Stimulated activated CD8-positive, alpha-beta memory T cell treated with anti-CD3 and anti-CD28 coated beads, Interleukin-7, amount 100 ng/mL, for 24 hours (primary cell): Measurements from ENCODE around the gene GRIK4.
"Not testable (repeated sequence)": the region's sequence is repeated elsewhere in the genome, so short reads cannot be mapped to it uniquely, and the experiment has no call there.

ENCODE experiments used
- DNase-seq: peaks from one replicate; pipeline ENCODE4 v3.0.0-alpha.2; 2020; ENCODE audit warnings: low read depth

The GRIK4 gene

GRCh38 chr11:120577041-120577440 lies 65.5 kb downstream of the GRIK4 start:
- DNase-seq, result no peak

DNA sequence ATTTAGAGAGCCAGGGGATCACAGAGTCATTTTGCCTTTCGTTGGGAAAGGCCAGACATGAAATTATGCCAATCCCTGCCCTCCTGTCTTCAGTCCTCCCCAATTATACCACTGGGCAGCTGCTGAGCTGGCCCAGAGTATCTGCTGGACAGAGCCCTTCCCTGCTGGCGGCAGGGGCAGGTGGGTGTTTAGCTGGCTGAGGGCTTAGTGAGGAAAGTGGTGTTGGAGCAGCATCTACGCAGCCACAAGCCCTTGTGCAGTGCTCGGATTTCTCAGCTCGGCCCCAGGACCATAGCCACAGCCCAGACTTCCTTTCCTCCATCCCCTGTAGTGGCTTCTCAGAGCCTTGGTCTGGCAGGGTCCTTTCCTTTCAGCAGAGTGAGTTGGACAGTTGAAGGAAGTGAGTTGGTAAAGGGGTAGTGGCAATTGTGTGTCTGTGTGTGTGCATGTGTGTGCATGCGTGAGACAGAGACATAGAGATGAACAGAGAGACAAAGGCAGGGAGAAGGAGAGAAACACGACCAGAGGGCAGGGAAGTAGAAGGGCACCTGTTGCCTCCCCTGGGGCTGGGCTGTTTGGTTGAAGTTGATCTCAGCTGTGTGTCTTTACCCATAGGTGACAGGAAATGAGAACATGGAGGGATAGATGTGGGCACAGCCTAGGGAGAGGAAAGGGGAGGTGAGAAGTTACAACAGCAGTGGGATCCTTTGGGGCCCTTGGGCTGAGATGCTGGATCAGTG lies 66.2 kb downstream of the GRIK4 start:
- no peak for DNase-seq

DNA sequence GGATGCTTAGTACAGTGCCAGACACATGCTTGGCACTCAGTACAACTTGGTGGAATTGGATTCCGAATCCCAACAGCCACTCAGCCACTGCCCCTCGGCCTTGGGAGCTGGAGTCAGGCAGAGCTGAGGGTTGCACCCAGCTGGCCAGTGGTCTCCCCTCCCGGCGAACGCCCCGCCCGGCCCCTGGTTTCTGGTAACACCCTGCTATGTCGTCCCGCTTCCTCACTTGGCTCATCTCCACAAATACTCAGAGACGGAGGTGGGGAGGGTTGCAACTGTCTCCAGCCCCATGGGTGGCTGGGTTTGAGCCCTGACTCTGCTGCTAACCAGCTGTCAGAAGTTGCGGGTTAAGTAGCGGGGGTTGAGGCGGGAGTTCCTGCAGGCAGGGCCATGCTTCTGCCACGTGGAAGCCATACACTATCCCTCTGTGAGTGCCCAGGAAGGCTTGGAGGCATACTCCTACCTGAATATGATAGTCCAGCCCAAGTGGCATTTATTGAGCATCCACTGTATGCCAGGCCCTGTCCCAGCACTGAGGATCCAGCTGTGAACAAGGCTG lies 67.1 kb downstream of the GRIK4 start:
- DNase-seq, result no peak

GRCh38 chr11:120579611-120580031 lies 68.1 kb downstream of the GRIK4 start:
- no peak for DNase-seq

GRCh38 chr11:120581313-120581712 lies 69.8 kb downstream of the GRIK4 start:
- DNase-seq, result no peak

- DNase-seq, result not testable (repeated sequence)
Measured at GRCh38 chr11:120582535-120582934, 71.0 kb downstream of the GRIK4 start.

- no peak for DNase-seq
Measured at GRCh38 chr11:120586072-120586471, 74.5 kb downstream of the GRIK4 start.

GRCh38 chr11:120586728-120587127 lies 75.2 kb downstream of the GRIK4 start:
- DNase-seq, result no peak

- no peak for DNase-seq
Measured at GRCh38 chr11:120587299-120587698, 75.8 kb downstream of the GRIK4 start.

- no peak for DNase-seq
Measured at GRCh38 chr11:120589376-120589775, 77.8 kb downstream of the GRIK4 start.

GRCh38 chr11:120590472-120590871 lies 78.9 kb downstream of the GRIK4 start:
- no peak for DNase-seq

GRCh38 chr11:120594746-120595145 lies 83.2 kb downstream of the GRIK4 start:
- no peak for DNase-seq

- DNase-seq, result no peak
Measured at GRCh38 chr11:120595557-120595956, 84.0 kb downstream of the GRIK4 start.

GRCh38 chr11:120597250-120598215 lies 86.0 kb downstream of the GRIK4 start:
- DNase-seq, result no peak

DNA sequence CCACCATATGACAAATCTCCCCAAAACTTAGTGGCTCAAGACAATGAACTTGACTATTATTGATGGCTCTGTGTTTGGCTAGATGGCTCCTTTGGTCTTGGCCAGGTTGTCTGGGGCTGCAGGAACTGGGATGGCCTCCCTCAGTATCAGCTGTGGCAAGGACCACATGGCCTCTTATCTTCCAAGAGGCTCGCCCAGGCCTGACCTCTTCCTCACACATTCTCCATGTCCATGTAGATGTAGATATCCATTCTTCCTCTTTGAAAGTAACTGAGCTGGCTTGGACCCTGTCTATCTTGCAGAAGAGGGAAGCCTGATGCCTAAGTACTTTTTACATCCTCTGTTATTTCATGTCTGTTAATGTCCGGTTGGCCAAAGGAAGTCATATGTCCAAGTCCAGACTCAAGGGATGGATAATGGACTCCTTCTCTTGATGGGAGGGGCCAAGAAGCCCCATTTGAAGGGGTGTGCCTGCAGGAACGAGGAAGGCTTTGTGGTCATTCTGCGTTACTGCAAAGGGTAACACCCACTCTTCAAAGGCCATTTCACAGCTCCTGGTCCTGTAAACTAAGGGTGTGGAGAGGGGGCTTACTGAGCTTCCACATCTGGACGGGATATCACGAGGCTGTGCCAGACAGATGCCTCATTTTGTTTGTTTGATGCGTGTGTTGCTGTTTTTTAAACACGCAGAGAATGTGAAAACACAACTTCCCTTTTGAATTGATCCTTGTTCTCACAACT lies 87.1 kb downstream of the GRIK4 start:
- DNase-seq, result no peak

GRCh38 chr11:120599816-120600420 lies 88.4 kb downstream of the GRIK4 start:
- no peak for DNase-seq

DNA sequence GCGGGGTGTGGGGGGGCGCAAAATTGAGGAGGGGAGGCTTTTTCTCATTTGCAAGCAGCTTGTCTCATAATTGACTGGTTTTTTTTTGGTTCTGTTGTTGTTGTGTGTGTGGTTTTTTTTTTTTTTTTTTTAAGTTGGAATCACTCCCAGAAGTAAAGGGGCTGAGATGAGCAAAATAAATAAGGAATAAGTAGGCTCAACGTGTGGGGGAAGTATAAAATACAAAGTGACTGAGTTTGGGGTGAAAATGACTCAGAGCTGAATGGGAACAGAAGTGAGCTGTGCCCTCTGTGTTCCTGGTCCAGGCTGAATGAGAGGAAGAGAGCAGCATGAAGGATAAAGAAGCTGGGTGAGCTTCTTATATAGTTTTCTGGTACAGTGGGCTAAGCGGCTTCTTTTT lies 90.0 kb downstream of the GRIK4 start:
- no peak for DNase-seq

DNA sequence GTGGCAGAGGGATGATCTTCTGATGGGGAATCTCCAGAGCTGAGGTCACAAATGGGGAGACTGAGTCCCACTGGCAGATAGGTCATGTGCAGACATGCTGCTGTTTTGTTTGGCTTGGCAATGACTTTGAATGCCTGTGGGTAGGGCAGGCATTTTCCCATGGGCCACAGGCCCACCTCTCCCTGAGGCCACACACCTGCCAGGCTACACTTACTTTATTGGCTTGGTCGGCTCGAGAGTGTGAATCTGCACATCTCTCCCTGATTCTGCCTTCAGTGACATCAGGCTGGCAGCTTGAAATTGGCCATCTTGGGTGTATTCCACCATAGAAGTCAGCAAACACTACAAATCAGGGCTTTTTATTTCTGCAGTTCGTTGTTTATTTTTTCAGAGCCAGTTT lies 91.5 kb downstream of the GRIK4 start:
- DNase-seq, result no peak

- no peak for DNase-seq
Measured at GRCh38 chr11:120605469-120605868, 93.9 kb downstream of the GRIK4 start.

GRCh38 chr11:120606211-120607010 lies 94.9 kb downstream of the GRIK4 start:
- DNase-seq, result no peak

GRCh38 chr11:120608061-120608460 lies 96.5 kb downstream of the GRIK4 start:
- no peak for DNase-seq
